ENCODE results near the gene OR9I1.

OR9I1 gene

DNA sequence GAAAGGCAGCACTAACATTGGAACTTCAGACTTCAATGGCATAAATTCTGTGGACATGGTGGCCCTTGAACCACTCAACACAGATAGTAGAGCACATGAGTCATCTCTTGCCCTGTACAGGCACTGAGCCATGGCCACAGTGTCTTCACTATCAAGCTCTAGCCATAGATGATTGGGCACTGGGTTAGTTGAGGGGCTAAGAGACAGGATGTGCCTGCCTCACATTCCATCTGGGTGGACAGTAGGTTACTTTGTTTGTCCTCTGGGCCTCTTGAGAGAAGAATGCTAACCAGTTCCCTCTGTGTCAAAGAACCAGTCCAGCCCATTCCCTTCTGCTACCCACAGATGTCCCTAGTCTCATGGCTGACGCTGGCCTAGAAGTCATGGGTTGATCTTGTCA lies 54.7 kb downstream of the OR9I1 start:
- TF ChIP-seq, protein P1, sequence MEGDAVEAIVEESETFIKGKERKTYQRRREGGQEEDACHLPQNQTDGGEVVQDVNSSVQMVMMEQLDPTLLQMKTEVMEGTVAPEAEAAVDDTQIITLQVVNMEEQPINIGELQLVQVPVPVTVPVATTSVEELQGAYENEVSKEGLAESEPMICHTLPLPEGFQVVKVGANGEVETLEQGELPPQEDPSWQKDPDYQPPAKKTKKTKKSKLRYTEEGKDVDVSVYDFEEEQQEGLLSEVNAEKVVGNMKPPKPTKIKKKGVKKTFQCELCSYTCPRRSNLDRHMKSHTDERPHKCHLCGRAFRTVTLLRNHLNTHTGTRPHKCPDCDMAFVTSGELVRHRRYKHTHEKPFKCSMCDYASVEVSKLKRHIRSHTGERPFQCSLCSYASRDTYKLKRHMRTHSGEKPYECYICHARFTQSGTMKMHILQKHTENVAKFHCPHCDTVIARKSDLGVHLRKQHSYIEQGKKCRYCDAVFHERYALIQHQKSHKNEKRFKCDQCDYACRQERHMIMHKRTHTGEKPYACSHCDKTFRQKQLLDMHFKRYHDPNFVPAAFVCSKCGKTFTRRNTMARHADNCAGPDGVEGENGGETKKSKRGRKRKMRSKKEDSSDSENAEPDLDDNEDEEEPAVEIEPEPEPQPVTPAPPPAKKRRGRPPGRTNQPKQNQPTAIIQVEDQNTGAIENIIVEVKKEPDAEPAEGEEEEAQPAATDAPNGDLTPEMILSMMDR (IDR thresholded peaks at IDR 0.05) = no peak
- no peak overlapping the region for H3K27ac ChIP-seq

GRCh38 chr11:58068655-58069054 lies 56.7 kb downstream of the OR9I1 start:
- no peak for TF ChIP-seq ZFX (IDR thresholded peaks at IDR 0.05; ENCODE audit: borderline replicate concordance)
- TF ChIP-seq, protein P1 (IDR thresholded peaks at IDR 0.05) = peak; percentile 11; the same call in 1 of the 2 replicates
- H3K27ac ChIP-seq = no peak overlapping the region

GRCh38 chr11:58067685-58068084 lies 57.6 kb downstream of the OR9I1 start:
- TF ChIP-seq, protein P1 (IDR thresholded peaks at IDR 0.05) = no peak
- TF ChIP-seq ZFX (IDR thresholded peaks at IDR 0.05; ENCODE audit: borderline replicate concordance) = no peak
- H3K27ac ChIP-seq = no peak overlapping the region

Data from 22Rv1 (cell line).